GM21381 (cell line): ENCODE data around the gene ETV7.
"Not testable (repeated sequence)": the region's sequence is repeated elsewhere in the genome, so short reads cannot be mapped to it uniquely, and the experiment has no call there.

Source experiments
- ATAC-seq: cut with Tn5 transposase; IDR thresholded peaks from one replicate; pipeline ENCODE4 v1.9.1; 2021; ENCODE audit warnings: mild to moderate bottlenecking, moderate library complexity; ENCODE audit not compliant: unreplicated experiment

ETV7 gene

GRCh38 chr6:36364669-36365479 is 22.6 kb downstream of the ETV7 start:
- ATAC-seq = no peak

DNA sequence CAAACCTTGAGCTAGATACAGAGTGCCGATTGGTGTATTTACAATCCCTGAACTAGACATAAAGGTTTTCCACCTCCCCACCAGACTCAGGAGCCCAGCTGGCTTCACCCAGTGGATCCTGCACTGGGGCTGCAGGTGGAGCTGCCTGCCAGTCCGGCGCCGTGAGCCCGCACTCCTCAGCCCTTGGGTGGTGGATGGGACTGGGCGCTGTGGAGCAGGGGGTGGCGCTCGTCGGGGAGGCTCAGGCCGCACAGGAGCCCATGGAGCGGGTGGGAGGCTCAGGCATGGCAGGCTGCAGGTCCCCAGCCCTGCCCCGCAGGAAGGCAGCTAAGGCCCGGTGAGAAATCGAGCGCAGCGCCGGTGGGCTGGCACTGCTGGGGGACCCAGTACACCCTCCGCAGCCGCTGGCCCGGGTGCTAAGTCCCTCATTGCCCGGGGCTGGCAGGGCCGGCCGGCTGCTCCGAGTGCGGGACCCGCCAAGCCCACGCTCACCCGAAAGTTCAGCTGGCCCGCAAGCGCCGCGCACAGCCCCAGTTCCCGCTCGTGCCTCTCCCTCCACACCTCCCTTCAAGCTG is 23.3 kb downstream of the ETV7 start:
- ATAC-seq = not testable (repeated sequence)

DNA sequence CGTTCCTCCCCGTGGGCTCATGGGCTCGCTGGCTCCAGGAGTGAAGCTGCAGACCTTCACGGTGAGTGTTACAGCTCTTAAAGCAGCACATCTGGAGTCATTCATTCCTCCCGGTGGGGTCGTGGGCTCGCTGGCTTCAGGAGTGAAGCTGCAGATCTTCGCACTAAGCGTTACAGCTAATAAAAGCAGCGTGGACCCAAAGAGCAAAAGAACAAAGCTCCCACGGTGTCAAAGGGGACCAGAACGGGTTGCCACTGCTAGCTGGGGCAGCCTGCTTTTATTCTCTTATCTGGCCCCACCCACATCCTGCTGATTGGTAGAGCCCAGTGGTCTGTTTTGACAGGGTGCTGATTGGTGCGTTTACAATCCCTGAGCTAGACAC is 24.1 kb downstream of the ETV7 start:
- ATAC-seq = not testable (repeated sequence)

- ATAC-seq = no peak
Observed at GRCh38 chr6:36362551-36363370, 24.7 kb downstream of the ETV7 start.

GRCh38 chr6:36361071-36361470 is 26.4 kb downstream of the ETV7 start:
- ATAC-seq = no peak

DNA sequence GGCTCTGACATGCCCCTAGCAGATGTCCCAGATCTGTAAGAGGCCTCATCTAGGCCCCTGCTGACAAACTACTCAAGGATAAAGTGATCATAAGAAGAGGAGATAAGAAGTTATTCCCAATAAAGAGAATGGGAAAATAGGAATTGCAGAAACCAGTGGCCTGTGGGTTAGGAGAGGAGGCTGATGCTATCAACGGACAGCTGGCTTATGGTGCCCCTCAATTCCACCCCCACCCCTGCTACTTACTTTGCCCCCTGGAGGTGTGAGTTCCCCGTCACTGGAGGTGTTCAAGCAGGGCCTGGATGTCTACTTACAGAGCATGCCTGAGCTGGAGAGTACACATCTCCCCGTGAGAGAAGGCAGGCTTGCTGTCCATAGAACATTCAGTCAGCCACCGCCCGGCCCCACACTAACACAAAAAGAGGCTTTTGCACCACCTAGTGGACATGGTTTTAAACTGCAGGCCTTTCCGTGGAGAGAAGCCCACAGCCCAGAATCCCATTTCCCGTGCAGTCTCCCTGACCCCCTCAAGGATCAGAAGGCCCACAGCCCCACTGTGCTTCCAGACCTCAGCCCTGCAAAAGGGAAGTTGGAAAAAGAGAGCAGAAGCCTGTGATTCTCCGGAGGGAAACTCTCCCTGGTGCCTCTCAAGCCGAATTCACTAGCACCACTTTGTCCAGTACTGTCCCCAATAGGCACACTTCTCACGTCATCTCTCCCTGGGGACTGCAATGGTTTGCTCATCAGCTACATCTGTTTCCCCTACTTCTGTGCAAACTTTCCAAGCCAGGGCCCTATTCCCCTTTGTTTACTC is 27.0 kb downstream of the ETV7 start:
- no peak for ATAC-seq

GRCh38 chr6:36358226-36358915 is 29.1 kb downstream of the ETV7 start:
- ATAC-seq = no peak

DNA sequence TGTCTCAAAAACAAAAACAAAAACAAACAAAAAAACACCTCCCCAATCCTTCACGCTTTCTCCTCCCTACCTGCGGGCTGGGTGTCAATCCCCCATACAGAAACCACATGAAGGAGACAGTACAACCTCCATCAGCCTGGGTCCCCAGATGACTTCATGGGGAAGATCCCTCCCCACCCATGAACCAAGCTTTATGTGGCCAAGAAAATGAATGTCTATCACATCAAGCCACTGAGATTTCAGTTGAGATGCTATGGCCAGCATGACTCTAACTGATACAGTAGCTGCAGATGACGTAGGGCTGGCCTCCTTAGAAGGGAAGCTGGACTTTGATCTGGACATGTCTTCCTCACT is 29.6 kb downstream of the ETV7 start:
- ATAC-seq = no peak

DNA sequence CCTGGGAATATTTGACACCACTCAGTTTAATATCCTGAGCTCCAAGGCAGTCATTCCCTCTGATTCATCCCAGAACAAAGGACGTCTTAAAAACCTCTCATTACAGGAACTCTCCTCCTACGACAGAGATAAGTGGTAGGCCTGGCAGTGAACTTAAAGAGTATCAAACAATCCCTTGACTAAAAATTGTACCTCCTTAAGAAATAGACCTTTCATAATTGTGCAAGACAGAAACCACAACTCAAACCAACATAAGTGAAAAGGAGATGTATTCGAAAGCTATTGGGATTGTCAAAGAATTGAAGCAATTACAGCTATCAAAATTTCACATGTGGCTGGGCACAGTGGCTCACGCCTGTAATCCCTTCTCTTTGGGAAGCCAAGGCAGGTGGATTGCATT is 31.6 kb downstream of the ETV7 start:
- no peak for ATAC-seq

- ATAC-seq = no peak
Observed at GRCh38 chr6:36353411-36353915, 34.0 kb downstream of the ETV7 start.

DNA sequence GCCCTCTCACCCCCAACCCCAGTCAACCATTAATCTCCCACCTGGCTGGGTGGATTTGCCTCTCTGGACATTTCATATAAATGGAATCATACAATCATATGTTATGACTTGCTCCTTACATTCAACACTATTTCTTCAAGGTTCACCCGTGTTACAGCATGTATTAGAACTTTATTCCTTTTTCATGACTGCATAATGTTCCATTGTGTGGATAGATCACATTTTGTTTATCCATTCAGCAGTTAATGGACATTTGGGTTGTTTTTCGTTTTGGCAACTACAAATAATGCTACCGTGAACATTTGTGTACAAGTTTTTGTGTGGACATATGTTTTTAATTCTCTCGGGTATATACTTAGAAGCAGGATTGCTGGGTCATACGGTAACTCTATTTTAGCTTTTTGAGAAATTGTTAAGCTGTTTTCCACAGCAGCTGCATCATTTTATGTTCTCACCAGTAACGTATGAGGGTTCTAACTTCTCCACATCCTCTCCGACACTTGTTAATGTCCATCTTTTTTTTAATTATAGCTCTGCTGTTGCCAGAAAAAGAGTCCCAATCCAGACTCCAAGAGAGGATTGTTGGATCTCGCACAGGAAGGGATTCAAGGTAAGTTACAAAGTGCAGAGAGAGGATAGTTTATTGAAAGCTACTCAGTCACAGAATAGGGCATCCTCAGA is 34.9 kb downstream of the ETV7 start:
- no peak for ATAC-seq

DNA sequence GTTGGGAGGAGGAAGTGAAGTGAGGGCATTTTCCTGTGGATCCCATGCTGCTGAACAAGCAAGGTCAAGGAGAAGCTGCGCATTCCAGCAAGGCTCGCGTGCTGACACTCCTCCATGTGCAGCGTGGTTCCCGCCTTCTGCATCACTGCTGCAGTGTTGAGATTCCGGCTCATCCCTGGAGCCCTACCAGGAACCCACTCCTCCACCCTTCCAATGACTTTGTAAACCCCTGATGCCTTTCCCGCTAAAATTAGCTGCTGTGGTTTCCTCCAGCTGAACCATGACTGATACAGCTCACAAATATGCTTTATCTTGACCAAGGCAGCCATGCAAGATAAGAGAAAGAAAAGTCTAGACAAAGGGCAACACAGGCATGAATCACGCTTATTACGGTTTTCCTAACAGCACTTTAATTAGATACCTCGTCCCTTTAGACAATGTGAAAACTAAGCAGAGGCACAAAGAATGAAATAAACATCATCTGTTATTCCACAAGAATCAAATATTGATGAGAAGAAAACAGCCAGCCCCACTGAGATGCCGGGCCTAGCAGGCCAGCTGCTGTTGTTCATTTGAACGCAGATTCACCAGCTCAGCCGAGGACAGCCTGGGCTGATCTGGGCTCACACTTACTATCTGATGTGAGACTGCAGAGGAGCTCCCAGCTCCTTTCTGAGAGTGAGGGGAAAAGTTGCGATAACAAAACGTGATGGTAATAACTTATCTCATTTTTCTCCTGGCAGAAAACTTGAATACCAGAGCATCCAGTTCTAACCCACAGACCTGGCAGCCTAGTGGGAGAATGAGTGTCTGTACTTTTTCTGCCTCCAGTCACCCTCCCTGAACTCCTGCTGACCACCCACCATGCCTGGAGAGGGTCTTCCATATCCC is 36.5 kb downstream of the ETV7 start:
- ATAC-seq = no peak

DNA sequence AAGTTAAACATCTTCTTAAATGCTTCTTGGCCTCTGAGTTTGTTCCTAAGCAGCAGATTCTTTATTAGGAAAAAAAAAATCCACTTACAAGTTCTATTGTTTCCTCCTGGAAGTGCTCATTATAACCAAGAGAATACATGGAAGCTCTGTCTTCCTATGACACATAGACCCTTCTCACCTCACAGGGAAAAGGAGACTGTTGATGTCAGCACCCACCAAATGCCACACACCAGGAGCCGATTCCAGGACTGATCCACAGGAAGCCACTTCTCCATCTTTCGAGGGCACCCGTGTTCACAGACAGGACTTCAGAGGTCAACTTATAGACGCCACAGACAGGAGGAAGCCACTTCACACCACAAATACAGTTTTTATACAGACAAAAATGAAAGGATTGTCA is 37.4 kb downstream of the ETV7 start:
- ATAC-seq = no peak

DNA sequence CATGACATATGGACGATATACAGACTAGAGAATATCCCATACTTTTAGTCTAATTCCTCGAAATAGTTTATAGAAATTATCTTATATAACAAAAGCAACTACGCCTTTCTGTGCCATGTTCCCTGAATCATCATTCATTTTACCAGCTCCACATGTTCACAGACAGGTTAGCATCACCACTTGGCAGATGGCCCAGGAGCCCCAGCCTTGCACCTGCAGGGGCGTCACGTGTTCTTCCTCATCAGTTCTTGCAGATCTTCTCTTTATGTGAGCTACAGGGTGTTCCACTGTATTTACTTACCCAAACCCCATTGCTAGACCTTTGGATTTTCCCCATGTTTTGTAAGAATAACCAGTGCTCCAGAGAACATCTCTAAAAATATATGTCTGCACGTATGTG is 38.2 kb downstream of the ETV7 start:
- no peak for ATAC-seq

DNA sequence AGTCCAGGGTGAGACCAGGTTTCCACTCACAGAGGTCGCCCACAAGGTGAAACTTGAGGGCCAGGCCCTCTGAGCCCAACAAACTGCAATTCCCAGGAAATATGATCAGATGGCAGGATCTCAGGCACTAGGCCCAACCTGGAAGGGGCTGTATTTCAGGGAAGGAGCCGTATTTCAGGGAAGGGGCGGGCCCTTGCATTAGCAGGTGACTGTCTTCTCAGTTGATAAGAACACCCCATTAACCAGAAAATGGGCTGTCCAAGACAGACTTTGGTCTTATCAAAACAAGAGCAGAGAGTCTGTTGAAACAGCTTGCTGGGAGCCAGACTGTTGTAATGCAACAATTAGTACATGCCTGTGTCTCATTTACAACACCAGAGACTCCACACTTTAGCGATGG is 39.8 kb downstream of the ETV7 start:
- ATAC-seq = no peak

- no peak for ATAC-seq
Observed at GRCh38 chr6:36346486-36347273, 40.8 kb downstream of the ETV7 start.

DNA sequence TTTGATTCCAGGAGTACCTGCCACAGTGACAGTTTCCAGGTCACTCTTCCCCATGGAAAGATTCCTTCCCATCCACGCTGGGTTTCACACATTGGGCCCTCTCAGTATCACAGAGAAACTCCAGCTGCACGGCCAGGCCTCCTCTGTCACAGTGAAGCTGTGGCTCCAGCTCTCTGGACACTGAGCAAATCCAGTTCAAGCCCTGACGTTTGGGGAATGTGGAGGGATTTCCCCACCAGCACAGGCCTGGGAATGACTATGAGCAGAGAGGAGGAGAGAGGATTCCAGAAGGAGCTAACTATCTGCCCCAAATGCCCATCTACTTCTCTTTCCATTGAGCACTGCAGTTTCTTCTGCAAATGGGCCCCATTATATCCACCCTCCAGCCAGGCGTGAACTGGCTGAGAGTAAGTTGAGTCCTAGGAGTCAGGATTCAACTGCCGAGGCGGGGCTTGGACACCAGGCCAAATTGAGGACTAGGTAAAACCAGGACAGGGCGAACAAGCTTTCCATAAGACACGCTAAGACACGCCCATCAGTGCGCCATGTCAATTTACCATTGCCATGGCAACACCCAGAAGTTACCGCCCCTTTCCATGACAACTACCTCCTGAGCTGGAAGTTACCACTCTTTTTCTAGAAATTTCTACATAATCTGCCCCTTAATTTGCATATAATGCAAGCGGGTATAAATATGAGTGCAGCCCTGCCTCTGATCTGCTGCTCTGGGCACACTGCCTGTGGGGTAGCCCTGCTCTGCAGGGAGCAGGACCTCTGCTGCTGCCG is 41.6 kb downstream of the ETV7 start:
- no peak for ATAC-seq
